Ascending aorta (tissue), 2 donors: ENCODE results near the gene TMEM14A. TPM values are rescaled to one million over a fixed set of nuclear protein-coding genes. Genes with fewer than 3 reads are reported as not detected.
"Not testable (repeated sequence)": the region's sequence is repeated elsewhere in the genome, so short reads cannot be mapped to it uniquely, and the experiment has no call there.

ENCODE experiments used
- DNase-seq, 2 donors: peaks; one replicate each; pipeline ENCODE4 v3.0.0-alpha.2; 2019; ENCODE audit warnings: low spot score in 2 of 2
- H3K27ac ChIP-seq, 2 donors: fragments of 200-600 bp; sonication (generic); one replicate each; pipeline ENCODE4 v1.5.1; 2016 to 2017; ENCODE audit warnings: mild to moderate bottlenecking in 1 of 2
- H3K27me3 ChIP-seq: fragments of 200-600 bp; sonication (generic); one replicate; pipeline ENCODE4 v1.5.1; 2017
- H3K36me3 ChIP-seq, 2 donors: fragments of 200-600 bp; sonication (generic); one replicate each; pipeline ENCODE4 v1.5.1; 2016
- H3K4me1 ChIP-seq, 2 donors: fragments of 200-600 bp; sonication (generic); one replicate each; pipeline ENCODE4 v1.5.1; 2016 to 2017; ENCODE audit warnings: mild to moderate bottlenecking in 1 of 2
- H3K4me3 ChIP-seq, 2 donors: fragments of 200-600 bp; sonication (generic); one replicate each; pipeline ENCODE4 v1.5.1; 2016 to 2017; ENCODE audit warnings: mild to moderate bottlenecking in 1 of 2
- H3K9me3 ChIP-seq, 2 donors: fragments of 200-600 bp; sonication (generic); one replicate each; pipeline ENCODE4 v1.5.1; 2016
- intact Hi-C: fragments of 100-400 bp; cut with DNase I; formaldehyde crosslinking; loops from one replicate; pipeline ENCODE4 v1.15.1; 2023
- total RNA-seq: library from RNA; depleted of rRNA; stranded (reverse); fragments of >200 nt; gene quantifications from one replicate; pipeline ENCODE4 v1.1.0, GENCODE V29; 2016
- TF ChIP-seq, protein P1 (sequence below), 3 experiments: fragments of 200-600 bp in 2 of 3; fragments of 450-650 bp in 1 of 3; sonication (generic) in 2 of 3; IDR thresholded peaks; one replicate each; pipeline ENCODE4 v1.5.1; 2016 to 2019; ENCODE audit warnings: antibody characterized with exemption in 3 of 3, mild to moderate bottlenecking in 1 of 3, moderate library complexity in 1 of 3

TMEM14A gene
- total RNA-seq, 1 donor from 2014 or later, result 11.9 TPM

GRCh38 chr6:52696418-52696817, 25.5 kb downstream of the TMEM14A start:
- TF ChIP-seq, protein P1, sequence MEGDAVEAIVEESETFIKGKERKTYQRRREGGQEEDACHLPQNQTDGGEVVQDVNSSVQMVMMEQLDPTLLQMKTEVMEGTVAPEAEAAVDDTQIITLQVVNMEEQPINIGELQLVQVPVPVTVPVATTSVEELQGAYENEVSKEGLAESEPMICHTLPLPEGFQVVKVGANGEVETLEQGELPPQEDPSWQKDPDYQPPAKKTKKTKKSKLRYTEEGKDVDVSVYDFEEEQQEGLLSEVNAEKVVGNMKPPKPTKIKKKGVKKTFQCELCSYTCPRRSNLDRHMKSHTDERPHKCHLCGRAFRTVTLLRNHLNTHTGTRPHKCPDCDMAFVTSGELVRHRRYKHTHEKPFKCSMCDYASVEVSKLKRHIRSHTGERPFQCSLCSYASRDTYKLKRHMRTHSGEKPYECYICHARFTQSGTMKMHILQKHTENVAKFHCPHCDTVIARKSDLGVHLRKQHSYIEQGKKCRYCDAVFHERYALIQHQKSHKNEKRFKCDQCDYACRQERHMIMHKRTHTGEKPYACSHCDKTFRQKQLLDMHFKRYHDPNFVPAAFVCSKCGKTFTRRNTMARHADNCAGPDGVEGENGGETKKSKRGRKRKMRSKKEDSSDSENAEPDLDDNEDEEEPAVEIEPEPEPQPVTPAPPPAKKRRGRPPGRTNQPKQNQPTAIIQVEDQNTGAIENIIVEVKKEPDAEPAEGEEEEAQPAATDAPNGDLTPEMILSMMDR (IDR thresholded peaks at IDR 0.05), result no peak
- no peaks in the 10 kb centered on the region for H3K9me3 ChIP-seq

GRCh38 chr6:52697903-52698302, 27.0 kb downstream of the TMEM14A start:
- H3K27me3 ChIP-seq, result no peaks in the 10 kb centered on the region
- intact Hi-C loops, result no loop called here
- no peaks in the 10 kb centered on the region for H3K4me1 ChIP-seq
- H3K36me3 ChIP-seq, result no peaks in the 10 kb centered on the region
- no peak for DNase-seq
- no peak overlapping the region for H3K4me3 ChIP-seq
- TF ChIP-seq, protein P1 (IDR thresholded peaks at IDR 0.05), result no peak
- no peaks in the 10 kb centered on the region for H3K9me3 ChIP-seq
- no peak overlapping the region for H3K27ac ChIP-seq

More at GRCh38 chr6:52696418-52696817, 25.5 kb downstream of the TMEM14A start:
- intact Hi-C loops, result no loop called here
- no peaks in the 10 kb centered on the region for H3K36me3 ChIP-seq
- DNase-seq, result no peak
- H3K27me3 ChIP-seq, result no peaks in the 10 kb centered on the region
- no peaks in the 10 kb centered on the region for H3K4me1 ChIP-seq
- no peak overlapping the region for H3K27ac ChIP-seq
- no peak overlapping the region for H3K4me3 ChIP-seq

- TF ChIP-seq, protein P1 (IDR thresholded peaks at IDR 0.05), result no peak
- Histone ChIP-seq H3K4me3 (no peak overlapping the region), H3K27me3 (no peaks in the 10 kb centered on the region), H3K4me1 (no peaks in the 10 kb centered on the region), H3K27ac (no peak overlapping the region), H3K36me3 (no peaks in the 10 kb centered on the region), H3K9me3 (no peaks in the 10 kb centered on the region)
- DNase-seq, result no peak
- intact Hi-C loops, result no loop called here
Measured at GRCh38 chr6:52704060-52704459, 33.1 kb downstream of the TMEM14A start.

DNA sequence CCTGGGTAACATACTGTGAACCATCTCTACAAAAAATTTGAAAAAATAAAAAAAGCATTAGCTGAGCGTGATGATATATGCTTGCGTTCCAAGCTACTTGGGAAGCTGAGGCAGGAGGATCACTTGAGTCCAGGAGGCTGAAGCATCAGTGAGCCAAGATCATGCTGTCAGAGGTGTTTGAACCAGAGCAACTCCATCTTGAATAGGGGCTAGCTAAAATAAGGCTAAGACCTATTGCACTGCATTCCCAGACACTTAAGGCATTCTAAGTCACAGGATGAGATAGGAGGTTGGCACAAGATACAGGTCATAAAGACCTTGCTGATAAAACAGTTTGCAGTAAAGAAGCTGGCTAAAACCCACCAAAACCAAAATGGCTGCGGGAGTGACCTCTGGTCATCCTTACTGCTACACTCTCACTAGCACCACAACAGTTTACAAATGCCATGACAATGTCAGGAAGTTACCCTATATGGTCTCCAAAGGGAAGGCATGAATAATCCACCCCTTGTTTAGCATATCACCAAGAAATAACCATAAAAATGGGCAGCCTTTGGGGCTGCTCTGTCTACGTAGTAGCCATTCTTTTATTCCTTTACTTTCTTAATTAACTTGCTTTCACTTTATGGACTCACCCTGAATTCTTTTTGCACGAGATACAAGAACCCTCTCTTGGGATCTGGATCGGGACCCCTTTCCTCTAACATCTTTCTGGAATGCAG, 34.0 kb downstream of the TMEM14A start:
- H3K9me3 ChIP-seq, intact Hi-C loops, H3K4me1 ChIP-seq, H3K27me3 ChIP-seq, H3K4me3 ChIP-seq, DNase-seq, H3K27ac ChIP-seq, H3K36me3 ChIP-seq: not testable (repeated sequence)

- no peaks in the 10 kb centered on the region for H3K4me1 ChIP-seq
- no peak overlapping the region for H3K27ac ChIP-seq
- H3K36me3 ChIP-seq, result no peaks in the 10 kb centered on the region
- TF ChIP-seq, protein P1 (IDR thresholded peaks at IDR 0.05), result no peak
- no peaks in the 10 kb centered on the region for H3K27me3 ChIP-seq
- no peaks in the 10 kb centered on the region for H3K9me3 ChIP-seq
- H3K4me3 ChIP-seq, result no peak overlapping the region
- no peak for DNase-seq
- intact Hi-C loops, result no loop called here
Measured at GRCh38 chr6:52706001-52706400, 35.1 kb downstream of the TMEM14A start.

DNA sequence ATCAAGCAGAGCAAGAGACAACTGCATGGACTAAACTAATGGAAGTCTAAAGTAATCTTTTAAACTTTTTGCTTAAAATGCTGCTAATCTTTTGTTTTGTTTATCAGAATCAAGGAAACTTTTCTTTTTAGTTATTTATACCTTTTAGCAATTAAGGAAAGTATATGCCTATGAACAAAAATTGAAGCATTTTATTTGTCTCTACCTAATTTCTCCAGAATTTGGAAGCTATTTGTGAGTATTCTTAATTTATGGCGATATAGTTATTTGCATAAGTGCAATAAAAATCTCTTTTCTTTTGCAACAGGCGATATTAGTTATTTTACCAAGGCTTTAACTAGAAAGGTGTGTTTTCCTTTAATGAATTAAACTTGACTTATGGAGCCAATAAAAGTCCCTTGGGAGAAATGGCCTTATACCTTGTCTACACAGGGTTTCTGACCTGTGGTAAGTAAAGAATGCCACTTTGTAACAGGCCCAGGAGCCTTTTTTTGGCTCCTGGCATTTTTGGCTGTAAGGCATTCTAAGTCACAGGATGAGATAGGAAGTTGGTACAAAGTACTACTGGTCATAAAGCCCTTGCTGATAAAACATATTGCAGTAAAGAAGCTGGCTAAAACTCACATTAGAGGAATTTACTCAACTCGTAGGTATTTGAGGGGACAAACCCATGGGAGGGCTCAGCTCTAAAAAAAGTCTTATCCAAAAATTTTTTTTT, 37.2 kb downstream of the TMEM14A start:
- Histone ChIP-seq H3K36me3 (no peaks in the 10 kb centered on the region), H3K4me3 (no peak overlapping the region), H3K27ac (no peak overlapping the region), H3K9me3 (no peaks in the 10 kb centered on the region), H3K27me3 (no peaks in the 10 kb centered on the region), H3K4me1 (no peaks in the 10 kb centered on the region)
- no peak for DNase-seq
- intact Hi-C loops, result no loop called here
- TF ChIP-seq, protein P1 (IDR thresholded peaks at IDR 0.05), result no peak
